Bronchial epithelial cell (primary cell): Measurements from ENCODE around the gene STK38. TPM values are rescaled to one million over a fixed set of nuclear protein-coding genes. Genes with fewer than 3 reads are reported as not detected.
"Not testable (repeated sequence)": the region's sequence is repeated elsewhere in the genome, so short reads cannot be mapped to it uniquely, and the experiment has no call there.

Experiments
- DNase-seq: peaks from one replicate; pipeline ENCODE4 v3.0.0-alpha.2; 2010; ENCODE audit warnings: low read depth
- FAIRE-seq: peaks from 2 replicates; lab custom pipeline; 2011; peaks lifted over from hg19 to GRCh38; lab: Jason Lieb, UNC
- H3K27me3 ChIP-seq: 2 replicates; pipeline ENCODE4 v1.5.1; 2011; ENCODE audit warnings: low read length; ENCODE audit not compliant: control insufficient read depth, insufficient read depth
- H3K36me3 ChIP-seq: 2 replicates; pipeline ENCODE4 v1.5.1; 2011; ENCODE audit warnings: low read length; ENCODE audit not compliant: control insufficient read depth, insufficient read depth
- H3K4me3 ChIP-seq: 2 replicates; pipeline ENCODE4 v1.5.1; 2011; ENCODE audit warnings: mild to moderate bottlenecking, low read depth, low read length, control low read depth
- CTCF ChIP-seq: IDR thresholded peaks from 2 replicates; pipeline ENCODE4 v1.5.1; 2011; ENCODE audit warnings: mild to moderate bottlenecking, moderate library complexity, low read length, control low read depth, inconsistent platforms; ENCODE audit not compliant: insufficient read depth, severe bottlenecking
- total RNA-seq: library from RNA; depleted of rRNA; stranded (reverse); fragments of >200 nt; gene quantifications from 2 replicates; pipeline ENCODE4 v1.2.1, GENCODE V29; 2014

The STK38 gene
- total RNA-seq, 1 donor from 2014 or later: 13.7 TPM

DNA sequence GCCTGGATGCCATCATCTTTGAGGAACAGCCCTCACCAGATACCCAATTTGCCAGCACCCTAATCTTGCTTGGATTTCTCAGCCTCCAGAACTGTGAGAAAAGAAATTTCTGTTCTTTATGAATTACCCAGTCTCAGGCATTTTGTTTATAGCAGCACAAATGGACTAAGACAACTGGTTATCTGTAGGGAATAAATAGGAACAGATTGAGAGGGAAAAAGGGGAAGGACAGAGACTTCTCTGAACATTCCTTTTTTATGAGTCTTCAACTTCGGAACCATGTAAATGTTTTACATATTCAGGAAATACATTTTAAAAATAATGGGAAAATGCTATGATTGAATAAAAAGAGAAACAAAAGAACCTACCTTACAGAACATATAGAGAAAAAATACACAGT is 83.6 kb downstream of the STK38 start:
- FAIRE-seq (no peak), DNase-seq (no peak)
- no peaks in the 10 kb centered on the region for H3K27me3 ChIP-seq
- H3K36me3 ChIP-seq: peaks cover 1% of the 10 kb centered on the region
- TF ChIP-seq CTCF: no peak
- H3K4me3 ChIP-seq: no peak overlapping the region

- no peak for TF ChIP-seq CTCF
- no peak overlapping the region for H3K4me3 ChIP-seq
- H3K27me3 ChIP-seq: no peaks in the 10 kb centered on the region
- DNase-seq (no peak), FAIRE-seq (no peak)
- H3K36me3 ChIP-seq: peaks cover 1% of the 10 kb centered on the region
These were observed 85.6 kb downstream of the STK38 start for GRCh38 chr6:36461646-36462045.

DNA sequence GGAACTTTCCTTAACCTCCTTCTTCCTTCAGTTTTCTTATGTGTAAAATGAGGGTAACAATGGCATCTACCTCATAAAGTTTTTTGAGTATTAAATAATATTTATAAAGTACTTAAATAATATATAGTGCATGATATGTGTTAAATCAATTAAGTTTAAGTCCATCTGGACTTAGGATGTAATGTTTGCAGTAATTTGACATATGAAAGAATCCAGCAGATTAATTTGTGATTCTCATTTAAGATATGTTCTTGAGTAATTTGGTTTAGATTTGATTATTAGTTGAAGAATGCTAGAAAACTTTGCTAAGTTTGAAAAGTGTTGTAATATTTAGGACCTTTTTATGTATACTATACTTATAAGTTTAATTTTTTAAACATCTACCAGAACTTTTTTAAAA is 86.4 kb downstream of the STK38 start:
- no peak for TF ChIP-seq CTCF
- no peaks in the 10 kb centered on the region for H3K27me3 ChIP-seq
- DNase-seq (no peak), FAIRE-seq (no peak)
- H3K4me3 ChIP-seq: no peak overlapping the region
- peaks cover 1% of the 10 kb centered on the region for H3K36me3 ChIP-seq

DNA sequence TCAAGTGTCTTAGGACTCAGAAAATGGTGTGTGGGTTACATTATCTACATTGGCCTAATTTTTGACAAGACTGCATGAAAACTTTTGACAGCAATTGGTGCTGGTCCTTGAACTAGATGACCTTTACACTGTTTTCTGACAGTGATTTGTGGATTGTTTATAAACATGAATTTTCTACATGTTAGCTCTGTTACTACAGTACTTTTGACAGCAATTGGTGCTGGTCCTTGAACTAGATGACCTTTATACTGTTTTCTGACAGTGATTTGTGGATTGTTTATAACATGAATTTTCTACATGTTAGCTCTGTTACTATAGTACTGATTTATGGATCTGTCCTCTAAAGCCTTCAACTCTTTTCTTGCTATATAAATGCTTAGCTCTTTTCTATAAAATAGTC is 87.8 kb downstream of the STK38 start:
- FAIRE-seq: no peak
- TF ChIP-seq CTCF: no peak

GRCh38 chr6:36455486-36456027 is 91.7 kb downstream of the STK38 start:
- peaks cover 1% of the 10 kb centered on the region for H3K36me3 ChIP-seq
- no peaks in the 10 kb centered on the region for H3K27me3 ChIP-seq
- peak; percentile 23 for DNase-seq
- no peak overlapping the region for H3K4me3 ChIP-seq
- no peak for FAIRE-seq
- no peak for TF ChIP-seq CTCF

More for the DNA sequence above, 87.8 kb downstream of the STK38 start:
- H3K4me3 ChIP-seq: no peak overlapping the region
- H3K36me3 ChIP-seq: peaks cover 1% of the 10 kb centered on the region
- no peaks in the 10 kb centered on the region for H3K27me3 ChIP-seq
- no peak for DNase-seq

DNA sequence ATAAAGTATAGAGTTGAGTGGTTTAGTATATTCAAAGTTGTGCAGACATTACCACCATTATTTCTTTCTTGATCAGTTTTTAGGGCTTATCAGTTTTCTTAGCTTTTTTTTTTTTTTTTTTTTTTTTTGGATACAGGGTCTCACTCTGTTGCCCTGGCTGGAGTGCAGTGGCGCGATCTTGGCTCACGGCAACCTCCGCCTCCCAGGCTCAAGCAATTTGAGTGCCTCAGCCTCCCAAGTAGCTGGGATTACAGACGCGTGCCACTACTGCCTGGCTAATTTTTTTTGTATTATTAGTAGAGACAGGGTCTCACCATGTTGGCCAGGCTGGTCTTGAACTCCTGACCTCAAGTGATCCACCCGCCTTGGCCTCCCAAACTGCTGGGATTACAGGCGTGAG is 94.4 kb downstream of the STK38 start:
- not testable (repeated sequence) for H3K27me3 ChIP-seq, H3K36me3 ChIP-seq, FAIRE-seq, DNase-seq, H3K4me3 ChIP-seq

DNA sequence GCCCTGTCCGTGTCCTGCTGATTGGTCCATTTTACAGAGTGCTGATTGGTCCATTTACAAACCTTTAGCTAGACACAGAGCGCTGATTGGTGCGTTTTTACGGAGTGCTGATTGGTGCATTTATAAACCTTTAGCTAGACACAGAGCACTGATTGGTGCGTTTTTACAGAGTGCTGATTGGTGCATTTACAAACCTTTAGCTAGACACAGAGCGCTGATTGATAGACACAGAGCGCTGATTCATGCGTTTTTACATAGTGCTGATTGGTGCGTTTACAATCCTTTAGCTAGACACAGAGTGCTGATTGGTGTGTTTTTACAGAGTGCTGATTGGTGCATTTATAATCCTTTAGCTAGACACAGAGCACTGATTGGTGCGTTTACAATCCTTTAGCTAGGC is 98.1 kb downstream of the STK38 start:
- DNase-seq, H3K27me3 ChIP-seq, FAIRE-seq, H3K36me3 ChIP-seq, H3K4me3 ChIP-seq: not testable (repeated sequence)
